Testis (tissue), 2 donors: Measurements from ENCODE around the gene CELA3A.
"Not testable (repeated sequence)": the region's sequence is repeated elsewhere in the genome, so short reads cannot be mapped to it uniquely, and the experiment has no call there.

ENCODE experiments used
- CTCF ChIP-seq, 3 experiments: fragments of 450-650 bp in 2 of 3; fragments of 200-600 bp in 1 of 3; sonication (generic) in 1 of 3; IDR thresholded peaks; one replicate each; pipeline ENCODE4 v1.5.1; 2016 to 2019; ENCODE audit warnings: antibody characterized with exemption in 3 of 3, mild to moderate bottlenecking in 2 of 3, moderate library complexity in 1 of 3
- POLR2A ChIP-seq: fragments of 450-650 bp; IDR thresholded peaks from one replicate; pipeline ENCODE4 v1.6.1; 2017; ENCODE audit warnings: antibody characterized with exemption, mild to moderate bottlenecking, moderate library complexity

GRCh38 chr1:21998624-21999294 lies 2.7 kb upstream of the CELA3A start:
- not testable (repeated sequence) for TF ChIP-seq CTCF (IDR thresholded peaks at IDR 0.05); POLR2A
